ENCODE data around the gene MZB1.

Gene MZB1

GRCh38 chr5:139389701-139390638, at the start of gene MZB1:
TSS of gene MZB1 (minus strand) at chr5:139389913. CDS start at chr5:139389856, 57 bp downstream.
- peak within 1 kb of the TSS; percentile 84 for H3K4me3 ChIP-seq (ENCODE audit: low read depth, low read length)
- TF ChIP-seq CTCF (IDR thresholded peaks at IDR 0.05; ENCODE audit: borderline replicate concordance, insufficient read depth, low read depth, low read length), result no peak

GRCh38 chr5:139439013-139439903, 49.5 kb upstream of the MZB1 start, which contains the start of gene DNAJC18:
TSS of gene DNAJC18 (minus strand) at chr5:139439525. CDS start at chr5:139439445, 80 bp downstream.
- TF ChIP-seq CTCF (IDR thresholded peaks at IDR 0.05; ENCODE audit: borderline replicate concordance, insufficient read depth, low read depth, low read length), result no peak
- peak within 1 kb of the TSS; percentile 92 for H3K4me3 ChIP-seq (ENCODE audit: low read depth, low read length)

- TF ChIP-seq CTCF (IDR thresholded peaks at IDR 0.05; ENCODE audit: borderline replicate concordance, insufficient read depth, low read depth, low read length), result no peak
- peak overlapping the region; percentile 92 for H3K4me3 ChIP-seq (ENCODE audit: low read depth, low read length)
Observed at GRCh38 chr5:139438707-139439012, 48.9 kb upstream of the MZB1 start.

GRCh38 chr5:139435676-139436075, 46.0 kb upstream of the MZB1 start:
- H3K4me3 ChIP-seq (ENCODE audit: low read depth, low read length), result no peak overlapping the region

DNA sequence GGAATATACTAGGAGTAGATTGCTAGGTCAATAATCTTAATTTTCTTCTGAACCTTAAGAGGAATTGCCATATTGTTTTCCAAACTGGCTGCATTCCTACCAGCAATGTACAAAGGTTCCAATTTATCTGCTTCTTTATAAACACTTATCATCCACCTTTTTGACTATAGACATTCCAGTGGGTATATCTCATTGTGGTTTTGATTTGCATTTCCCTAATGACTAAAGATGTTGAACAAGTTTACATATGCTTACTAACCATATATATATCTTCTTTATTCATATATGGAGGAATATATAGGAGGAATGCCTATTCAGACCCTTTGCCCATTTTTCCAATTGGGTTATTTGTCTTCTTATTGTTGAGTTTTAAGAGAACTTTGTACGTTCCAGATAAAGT, 42.0 kb upstream of the MZB1 start:
- no peak overlapping the region for H3K4me3 ChIP-seq (ENCODE audit: low read depth, low read length)
- TF ChIP-seq CTCF (IDR thresholded peaks at IDR 0.05; ENCODE audit: borderline replicate concordance, insufficient read depth, low read depth, low read length), result no peak

More at GRCh38 chr5:139435676-139436075, 46.0 kb upstream of the MZB1 start:
- no peak for TF ChIP-seq CTCF (IDR thresholded peaks at IDR 0.05; ENCODE audit: borderline replicate concordance, insufficient read depth, low read depth, low read length)

DNA sequence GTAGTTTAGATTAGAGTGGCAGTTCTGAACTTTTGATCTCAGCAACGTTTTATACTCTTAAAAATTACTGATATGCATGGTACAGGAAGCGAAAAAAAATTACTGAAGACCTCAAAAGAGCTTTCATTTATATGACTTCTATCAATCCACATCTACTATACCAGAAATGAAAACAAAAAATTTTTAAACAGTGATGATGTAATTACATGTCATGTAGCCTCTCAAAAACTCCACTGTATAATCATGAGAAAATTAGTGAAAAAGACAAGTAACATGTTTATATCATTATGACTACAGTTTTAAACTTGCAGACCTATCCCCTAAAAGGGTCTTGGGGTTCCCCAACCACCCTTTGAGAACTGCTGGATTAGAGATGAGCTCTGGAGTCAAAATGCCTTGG, 40.3 kb upstream of the MZB1 start:
- H3K4me3 ChIP-seq (ENCODE audit: low read depth, low read length), result no peak overlapping the region
- no peak for TF ChIP-seq CTCF (IDR thresholded peaks at IDR 0.05; ENCODE audit: borderline replicate concordance, insufficient read depth, low read depth, low read length)
